Measurements from ENCODE around the gene ABHD17A.

DNA sequence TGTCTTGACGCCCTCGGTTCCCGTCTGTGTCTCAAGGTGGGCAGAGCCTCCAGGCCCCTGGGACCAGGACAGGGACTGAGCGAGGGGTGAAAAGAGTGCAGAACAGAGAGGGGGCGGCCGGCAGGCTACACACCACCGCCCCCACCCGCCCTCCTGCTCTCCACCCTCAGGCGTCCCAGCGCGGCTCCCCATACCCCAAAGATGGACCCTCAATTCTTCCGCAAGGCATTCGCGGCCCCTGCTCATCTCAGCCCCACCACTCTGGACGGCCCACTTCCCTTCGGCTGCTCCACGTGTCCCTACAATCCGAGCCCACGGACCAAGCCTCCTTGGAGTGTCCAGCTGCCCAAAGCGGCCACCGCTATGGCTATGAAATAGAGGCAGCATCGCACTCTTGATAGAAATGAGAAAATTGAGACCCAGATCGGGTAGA, 23.7 kb downstream of the ABHD17A start:
- TF ChIP-seq EZH2 (IDR thresholded peaks at IDR 0.05): no peak
- TF ChIP-seq, protein P1, sequence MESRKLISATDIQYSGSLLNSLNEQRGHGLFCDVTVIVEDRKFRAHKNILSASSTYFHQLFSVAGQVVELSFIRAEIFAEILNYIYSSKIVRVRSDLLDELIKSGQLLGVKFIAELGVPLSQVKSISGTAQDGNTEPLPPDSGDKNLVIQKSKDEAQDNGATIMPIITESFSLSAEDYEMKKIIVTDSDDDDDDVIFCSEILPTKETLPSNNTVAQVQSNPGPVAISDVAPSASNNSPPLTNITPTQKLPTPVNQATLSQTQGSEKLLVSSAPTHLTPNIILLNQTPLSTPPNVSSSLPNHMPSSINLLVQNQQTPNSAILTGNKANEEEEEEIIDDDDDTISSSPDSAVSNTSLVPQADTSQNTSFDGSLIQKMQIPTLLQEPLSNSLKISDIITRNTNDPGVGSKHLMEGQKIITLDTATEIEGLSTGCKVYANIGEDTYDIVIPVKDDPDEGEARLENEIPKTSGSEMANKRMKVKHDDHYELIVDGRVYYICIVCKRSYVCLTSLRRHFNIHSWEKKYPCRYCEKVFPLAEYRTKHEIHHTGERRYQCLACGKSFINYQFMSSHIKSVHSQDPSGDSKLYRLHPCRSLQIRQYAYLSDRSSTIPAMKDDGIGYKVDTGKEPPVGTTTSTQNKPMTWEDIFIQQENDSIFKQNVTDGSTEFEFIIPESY (IDR thresholded peaks at IDR 0.05; ENCODE audit: extremely low read depth, insufficient replicate concordance, low read length): no peak
- TF ChIP-seq CTCF (IDR thresholded peaks at IDR 0.05 in 2 of 3, conservative IDR thresholded peaks at IDR 0.05 in 1 of 3; ENCODE audit: borderline replicate concordance in 1 of 3, insufficient read depth in 1 of 3, low read depth in 2 of 3, low read length in 2 of 3): no peak
